NCI-H1105 treated with DMSO at 0.1 percent for 48 hours (cell line): ENCODE results near the gene ACCS.

Experiments used
- DNase-seq: peaks from one replicate; lab custom pipeline; 2025; lab: John Stamatoyannopoulos, UW

The ACCS gene, protein sequence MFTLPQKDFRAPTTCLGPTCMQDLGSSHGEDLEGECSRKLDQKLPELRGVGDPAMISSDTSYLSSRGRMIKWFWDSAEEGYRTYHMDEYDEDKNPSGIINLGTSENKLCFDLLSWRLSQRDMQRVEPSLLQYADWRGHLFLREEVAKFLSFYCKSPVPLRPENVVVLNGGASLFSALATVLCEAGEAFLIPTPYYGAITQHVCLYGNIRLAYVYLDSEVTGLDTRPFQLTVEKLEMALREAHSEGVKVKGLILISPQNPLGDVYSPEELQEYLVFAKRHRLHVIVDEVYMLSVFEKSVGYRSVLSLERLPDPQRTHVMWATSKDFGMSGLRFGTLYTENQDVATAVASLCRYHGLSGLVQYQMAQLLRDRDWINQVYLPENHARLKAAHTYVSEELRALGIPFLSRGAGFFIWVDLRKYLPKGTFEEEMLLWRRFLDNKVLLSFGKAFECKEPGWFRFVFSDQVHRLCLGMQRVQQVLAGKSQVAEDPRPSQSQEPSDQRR

DNA sequence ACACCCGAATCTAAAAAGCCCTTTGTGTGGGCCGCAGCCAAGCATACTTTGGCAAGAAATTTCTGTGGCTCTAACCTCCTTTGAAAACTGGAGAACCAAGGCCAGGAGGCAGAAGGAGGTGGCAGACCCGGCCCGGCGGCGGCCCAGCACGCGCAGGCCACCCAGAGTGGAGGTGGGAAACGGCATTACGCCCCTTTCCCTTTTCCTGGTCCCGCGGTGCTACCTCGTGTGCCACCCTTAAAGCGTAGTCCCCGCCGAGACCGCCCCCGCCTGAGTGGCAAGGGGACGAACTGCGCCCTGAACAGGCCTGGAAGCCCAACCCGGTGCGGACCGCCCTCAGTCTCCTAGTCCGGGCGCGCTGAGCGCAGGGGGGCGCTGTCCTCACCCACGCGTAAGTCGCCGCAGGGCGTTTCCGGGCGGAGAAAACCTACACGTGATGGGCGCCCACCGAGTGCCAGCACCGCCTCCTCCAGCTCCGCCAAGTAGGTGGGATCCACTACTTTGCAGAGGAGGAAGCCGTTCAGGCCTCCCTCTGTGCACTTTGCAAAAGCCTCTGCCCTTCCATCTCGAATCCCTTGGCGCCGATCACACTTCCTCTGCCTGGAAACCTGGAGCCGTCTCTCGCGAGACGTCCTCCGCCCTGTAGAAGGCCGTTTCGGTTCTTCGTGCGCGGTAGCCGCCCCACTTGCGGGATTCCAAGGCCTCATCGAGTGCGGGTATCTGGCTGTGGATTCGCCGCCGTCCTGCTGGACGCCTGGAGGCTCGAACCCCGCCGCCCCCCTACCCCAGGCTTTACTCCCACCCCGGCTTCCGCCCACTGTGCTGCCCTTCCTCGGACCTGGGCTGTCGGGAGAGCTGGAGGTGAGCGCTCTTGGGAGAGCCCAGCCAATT lies at the start of gene ACCS:
TSS of gene ACCS (plus strand) at position 430 of the 891 bp plus-strand sequence. CDS start 1,358 bp downstream, outside the sequence.
- peak; percentile 93 for DNase-seq

DNA sequence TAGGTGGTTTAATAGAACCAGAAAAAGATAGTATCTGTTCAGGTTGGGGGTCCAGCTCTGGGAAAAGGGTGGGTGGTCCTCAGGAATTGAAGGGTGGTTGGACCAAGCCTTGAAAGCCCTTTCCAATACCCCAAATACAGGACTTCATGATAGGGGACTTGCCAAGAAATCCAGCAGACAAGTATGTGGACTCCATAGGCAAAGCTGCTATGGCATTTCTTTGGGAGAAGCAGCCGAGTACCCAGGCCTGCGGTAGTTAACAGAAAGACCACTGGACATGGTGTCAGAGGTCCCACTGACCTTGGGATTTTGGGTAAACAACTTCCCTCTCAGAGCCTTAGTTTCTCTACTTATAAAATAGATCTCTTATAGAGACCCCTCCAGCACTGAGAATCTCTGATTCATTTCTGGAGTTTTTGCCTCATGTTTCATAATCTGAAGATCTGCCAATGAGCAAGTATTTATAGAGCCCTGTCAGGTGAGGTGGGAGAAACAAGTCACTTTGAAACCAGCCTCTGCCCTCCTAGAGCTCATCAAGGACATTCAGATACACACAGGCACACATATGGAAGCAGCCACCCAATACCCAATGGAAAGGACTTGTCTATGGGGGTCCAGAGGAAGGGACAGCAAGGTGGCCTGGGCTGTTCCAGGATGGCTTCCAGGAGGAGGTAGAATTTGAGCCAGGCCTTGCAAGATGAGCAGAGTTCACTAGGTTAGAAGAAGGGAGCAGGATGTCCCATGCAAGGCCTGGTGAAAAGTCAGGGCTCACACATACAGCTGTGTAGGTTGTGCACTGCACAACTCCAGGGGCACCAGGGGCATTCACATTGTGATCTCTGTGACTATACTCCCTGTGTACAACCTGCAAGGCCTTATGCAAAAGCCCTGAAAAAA lies 49.3 kb upstream of the ACCS start:
- no peak for DNase-seq

DNA sequence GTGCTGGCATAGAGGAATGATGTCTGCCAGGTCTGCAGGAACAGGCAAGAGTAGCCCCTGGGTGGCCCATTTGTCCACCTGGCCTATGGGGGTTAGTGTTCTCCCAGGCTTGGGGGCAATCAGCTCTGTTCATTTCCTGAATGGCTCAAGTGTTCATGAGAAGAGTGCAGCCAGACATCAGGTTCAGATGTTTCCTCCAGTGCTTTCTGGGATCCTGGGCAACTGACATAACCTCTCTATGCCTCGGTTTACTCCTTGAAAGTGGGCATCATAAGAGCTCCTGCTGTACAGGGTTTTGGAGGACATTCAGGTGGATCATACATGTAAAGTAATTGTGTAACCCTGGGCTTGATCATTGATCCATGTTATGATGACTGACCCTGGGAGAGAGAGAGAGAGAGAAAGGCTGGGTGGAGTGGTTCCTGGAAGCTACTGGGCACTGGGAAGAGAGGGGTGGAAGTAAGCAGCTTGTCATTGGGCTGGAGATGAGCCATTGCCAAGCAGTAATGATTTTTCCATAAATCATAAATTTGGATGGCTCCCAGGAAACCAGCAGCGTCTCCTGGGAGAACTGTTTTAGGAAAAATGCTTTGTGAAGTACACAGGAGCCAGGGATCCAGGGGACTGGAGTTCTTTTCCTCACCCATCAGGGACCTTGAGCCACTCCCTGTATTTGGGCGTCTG lies 48.5 kb upstream of the ACCS start:
- peak; percentile 72 for DNase-seq

DNA sequence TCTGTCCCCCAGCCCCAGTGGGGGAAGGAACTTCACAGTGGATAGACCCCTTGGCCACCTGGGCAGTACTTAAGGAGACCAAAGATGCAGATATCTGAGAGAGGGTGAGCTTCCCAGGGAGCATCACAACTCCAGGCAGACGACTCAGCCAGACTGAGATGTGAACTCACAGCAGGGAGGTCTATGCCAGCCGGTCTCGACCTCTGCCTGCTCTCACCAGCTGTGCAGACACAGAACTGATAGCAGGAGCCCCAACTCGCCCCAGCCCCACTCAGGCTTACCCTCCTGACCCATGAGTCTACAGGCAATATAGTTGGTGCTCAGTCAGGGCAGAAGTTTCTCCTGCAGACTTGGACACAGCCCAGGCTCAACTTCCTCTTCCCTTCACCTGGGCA lies 47.9 kb upstream of the ACCS start:
- peak; percentile 27 for DNase-seq

DNA sequence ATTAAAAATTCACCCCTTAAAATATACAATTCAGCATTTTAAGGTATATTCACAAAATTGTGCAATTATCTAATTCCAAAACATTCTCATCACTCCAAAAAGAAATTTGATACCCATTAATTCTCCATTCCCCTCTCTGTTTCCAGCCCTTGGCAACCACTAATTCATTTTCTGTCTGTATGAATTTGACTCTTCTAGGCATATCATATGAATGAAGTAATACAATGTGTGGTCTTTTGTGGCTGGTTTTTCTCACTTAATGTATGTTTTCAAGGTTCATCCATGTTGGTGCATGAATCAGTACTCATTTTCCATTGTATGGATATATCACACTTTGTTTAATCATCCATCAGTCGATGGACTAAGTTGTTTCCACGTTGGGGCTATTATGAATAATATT lies 47.2 kb upstream of the ACCS start:
- no peak for DNase-seq

DNA sequence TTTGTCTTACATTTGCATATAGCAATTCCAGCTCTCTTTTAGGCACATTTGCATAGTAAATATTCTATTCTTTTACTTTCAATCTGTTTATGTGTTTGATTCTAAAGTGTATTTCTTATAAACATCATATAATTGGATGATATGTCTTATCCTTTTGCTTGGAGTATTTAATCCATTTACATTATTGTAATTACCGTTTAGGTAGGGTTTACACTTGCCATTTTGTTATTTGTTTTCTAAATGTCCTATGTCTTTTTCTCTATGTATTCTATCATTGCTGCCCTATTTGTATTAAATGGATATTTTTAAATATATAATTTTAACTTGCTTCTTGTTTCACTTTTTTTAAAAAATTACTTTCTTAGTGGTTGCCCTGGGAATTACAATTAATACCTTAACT lies 41.1 kb upstream of the ACCS start:
- no peak for DNase-seq

DNA sequence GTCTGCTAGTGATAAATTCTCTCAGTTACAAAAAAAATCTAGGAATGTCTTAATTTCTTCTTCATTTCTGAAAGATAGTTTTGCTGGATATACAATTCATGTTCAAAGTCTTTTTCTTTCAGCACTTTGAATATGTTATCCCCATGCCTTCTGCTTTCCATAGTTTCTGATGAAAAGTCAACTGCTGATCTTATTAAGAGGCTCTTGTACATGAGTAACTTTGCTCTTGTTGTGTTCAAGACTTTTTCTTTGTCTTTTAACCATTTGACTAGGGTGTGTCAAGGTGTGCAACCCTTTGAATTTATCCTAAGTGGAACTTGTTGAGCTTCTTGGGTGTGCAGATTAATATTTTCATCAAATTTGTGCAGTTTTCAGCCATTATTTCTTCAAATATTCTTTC lies 40.3 kb upstream of the ACCS start:
- no peak for DNase-seq

DNA sequence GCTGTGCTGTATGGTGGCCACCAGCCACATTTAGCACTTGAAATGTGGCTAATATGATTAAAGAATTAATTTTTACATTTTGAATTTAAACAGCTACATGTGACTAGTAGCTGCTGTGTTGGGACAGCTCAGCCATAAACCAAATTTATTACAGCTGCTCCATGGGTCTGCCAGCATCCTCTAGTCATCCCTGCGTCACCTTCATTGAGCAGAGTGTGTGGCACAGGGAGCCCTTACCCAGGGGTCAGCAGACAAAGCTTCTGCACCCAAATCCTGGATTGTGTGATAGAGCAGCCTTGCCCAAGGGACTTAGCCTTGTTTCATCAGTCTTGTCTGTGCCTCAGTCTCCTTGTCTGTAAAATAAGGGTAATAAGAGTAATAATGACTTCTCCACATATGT lies 37.7 kb upstream of the ACCS start:
- no peak for DNase-seq

DNA sequence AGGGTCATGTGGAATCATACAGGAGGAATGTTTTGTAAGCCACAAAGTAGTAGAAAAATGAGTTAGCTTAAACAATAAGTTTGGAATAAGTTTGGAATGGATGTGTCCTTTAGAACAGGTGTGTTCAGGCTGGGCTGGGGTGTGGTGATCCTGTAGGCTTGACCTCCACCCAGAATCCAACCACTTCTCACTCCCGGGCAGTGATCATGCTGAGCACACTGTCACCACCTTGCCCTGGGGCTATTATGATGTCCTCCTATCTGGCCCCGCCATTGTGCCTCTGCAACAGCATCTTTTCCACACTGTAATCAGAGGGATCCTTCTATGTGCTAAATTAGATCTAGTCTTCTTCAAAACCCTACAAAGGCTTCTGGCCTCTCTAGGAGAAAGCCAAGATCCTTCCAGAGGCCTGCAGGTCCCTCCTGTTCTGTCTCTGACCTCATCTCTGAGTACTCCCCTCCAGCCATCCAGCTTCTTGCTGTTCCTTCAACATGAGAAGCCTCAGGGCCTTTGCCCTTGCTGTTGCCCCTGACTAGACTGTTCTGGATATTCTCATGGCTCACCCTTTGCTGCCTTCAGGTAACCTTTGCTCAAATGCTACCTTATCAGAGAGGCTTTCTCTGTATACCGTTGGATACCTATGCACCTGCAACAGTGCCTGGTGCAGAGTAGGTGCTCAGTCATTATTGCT lies 37.1 kb upstream of the ACCS start:
- DNase-seq: no peak

DNA sequence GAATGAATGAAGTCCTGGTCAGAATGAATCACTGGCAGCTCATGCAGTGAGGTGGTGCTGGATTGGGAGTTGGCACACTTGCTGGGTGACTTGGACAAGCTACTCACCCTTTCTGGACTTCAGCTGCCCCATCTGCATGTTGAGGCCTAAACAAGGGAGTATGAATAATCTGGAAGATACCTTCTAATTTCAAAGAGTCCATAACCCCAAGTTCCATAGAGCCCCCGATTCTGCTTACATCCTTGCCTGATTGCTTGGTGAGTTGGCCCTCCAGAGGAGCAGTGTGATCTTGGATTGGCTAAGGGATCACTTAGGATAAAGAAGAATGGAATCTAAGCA lies 36.6 kb upstream of the ACCS start:
- no peak for DNase-seq

DNA sequence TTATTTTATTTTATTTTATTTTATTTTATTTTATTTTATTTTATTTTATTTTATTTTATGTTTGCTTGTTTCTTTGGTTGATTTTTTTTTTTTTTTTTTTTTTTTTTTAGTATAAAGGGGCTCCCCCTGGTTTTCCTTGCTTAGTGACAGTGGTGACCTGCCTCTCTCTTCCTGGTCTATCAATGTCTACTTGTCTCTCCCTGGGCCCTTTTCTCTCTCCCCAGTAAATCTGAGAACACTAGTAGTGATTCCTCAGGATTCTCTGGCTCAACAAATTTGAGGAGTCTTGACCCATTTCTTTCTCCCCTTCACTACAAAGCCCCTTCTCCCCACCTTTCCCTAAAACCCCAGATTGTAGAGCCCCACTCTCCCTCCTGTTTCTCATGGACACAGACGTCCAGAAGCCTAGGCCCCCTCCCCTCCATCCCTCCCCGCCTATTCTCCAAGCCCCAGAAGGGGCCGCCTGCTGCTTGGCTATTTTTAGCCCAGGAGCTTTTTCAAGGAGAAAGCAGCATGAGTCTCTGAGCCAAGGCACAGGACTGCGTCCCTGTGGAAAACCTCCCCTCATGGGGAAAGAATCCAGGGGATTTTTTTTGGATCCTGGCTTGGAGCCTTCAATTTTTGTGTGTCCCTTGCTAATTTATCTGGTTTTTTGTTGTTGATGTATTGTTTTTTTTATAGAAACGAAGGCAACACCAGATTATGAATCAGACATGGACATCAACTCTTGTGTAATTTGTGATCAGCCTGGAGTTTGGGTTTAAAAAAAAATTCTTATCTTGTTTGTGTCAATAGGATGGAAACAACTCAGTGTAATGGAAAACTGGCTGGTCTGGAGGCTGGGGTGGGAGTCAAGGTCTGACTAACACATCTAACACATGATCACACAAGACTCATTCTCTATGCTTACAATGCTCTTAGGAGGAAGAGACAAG lies 35.8 kb upstream of the ACCS start:
- no peak for DNase-seq

DNA sequence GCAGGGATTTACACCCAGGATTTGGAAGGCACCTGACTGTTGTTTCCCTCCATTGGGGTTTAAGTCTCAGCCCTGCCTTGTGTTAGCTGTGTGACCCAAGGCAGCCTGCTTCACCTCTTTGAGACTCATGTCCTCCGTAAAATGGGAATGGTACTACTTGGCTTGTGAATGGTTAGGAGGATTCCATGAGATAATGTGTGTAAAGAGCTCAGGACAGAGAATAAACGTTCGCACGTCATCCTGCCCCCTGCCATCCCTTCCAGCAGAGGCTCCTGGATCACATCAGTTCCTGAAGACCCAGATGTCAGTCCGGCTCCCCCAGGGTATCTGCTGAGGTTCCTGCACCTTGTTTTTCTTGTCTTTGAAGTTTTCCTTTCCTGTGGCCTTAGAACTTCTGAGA lies 35.1 kb upstream of the ACCS start:
- DNase-seq: no peak

DNA sequence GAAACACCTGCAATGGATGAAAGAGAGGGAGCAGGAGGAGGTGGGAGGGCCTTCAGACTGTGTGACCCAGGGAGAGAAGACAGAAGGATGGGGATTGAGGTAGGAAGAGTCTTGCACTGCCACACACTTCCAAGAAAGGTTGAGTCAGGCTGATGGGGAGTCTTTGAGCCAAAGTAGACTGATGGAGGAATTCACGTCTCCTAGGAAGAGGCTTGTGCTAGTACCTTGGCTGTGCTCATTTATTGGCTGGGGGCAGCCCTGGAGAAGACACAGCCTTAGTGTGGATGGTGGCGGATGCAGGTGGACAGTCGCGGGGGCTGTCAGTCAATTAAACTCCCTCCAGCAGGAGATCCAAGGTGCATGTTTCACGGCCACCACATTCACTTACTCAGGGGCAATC lies 34.5 kb upstream of the ACCS start:
- DNase-seq: no peak

DNA sequence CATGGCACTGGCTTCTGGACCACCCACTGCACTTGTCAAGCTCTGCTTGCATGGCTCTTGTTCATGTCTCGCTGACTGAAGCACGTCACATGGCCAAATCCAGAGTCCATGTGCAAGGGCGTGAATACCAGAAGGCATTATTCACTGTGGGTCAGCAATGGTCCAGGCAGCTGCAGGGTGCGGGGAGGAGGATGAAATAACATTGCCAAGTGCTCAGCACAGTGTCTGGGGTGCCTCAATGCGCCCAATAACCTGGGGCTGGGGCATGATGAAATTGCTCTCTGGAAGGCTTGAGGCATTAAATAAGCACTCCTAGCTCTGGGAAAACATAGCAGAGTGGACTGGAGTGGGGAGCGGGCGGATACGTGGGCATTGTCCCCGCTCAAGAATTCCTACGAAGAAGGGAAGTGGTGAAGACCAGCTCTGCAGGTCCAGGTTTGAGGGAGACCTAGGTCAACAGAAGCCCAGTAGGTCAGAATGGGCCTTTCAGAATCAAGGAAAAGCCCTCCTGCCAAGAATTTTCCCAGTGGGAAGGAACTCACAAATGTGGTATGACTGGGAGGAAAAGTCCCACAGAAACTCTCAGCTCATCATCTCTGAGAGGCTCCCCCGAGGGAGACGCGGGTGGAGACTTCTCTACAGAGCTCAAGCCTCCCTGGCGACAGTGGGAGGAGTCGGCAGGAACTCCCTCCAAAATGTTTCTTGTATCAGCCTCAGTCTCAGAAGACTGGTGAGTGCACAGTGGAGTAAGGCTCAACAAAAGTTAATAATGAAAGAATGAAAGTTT lies 33.6 kb upstream of the ACCS start:
- DNase-seq: no peak

DNA sequence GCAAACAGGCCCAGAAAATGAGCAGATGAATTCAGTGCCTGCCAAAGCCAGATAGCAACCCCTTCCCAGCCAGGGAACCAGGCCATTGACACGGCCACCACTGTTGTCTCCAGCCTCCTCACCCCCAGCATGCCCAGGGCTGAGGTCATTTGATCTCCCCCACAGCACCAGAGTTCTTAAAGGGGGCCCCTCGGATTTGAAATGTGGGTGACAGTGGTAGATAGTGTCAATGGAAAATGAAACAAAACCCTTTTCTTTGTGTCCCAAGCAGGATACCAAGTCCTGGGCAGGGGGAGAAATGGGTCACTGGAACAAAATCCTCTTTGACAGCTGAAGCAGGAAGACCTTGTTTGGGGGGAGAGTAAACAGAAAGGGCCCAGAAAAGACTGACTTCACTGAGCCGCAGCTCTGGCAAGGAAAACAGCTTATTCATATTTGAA lies 32.6 kb upstream of the ACCS start:
- DNase-seq: no peak

DNA sequence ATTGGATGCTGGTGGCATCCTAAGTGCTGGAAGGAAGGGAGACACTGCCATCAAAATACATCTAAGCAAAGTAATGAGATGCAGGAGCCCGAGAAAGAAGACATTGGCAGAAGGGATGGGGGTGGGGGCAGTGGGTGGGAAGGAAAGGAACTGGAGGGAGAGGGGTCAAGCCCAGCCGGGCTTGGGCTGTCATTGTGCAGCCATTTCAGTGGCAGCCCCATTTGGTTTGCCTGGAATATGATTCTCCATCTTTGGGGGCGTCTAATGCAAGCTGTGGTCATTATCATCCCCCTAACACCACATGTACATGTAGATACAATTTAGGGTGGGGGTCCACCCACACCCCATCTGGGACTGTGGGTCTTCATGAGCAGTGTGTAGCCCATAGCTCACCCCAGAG lies 32.2 kb upstream of the ACCS start:
- no peak for DNase-seq

DNA sequence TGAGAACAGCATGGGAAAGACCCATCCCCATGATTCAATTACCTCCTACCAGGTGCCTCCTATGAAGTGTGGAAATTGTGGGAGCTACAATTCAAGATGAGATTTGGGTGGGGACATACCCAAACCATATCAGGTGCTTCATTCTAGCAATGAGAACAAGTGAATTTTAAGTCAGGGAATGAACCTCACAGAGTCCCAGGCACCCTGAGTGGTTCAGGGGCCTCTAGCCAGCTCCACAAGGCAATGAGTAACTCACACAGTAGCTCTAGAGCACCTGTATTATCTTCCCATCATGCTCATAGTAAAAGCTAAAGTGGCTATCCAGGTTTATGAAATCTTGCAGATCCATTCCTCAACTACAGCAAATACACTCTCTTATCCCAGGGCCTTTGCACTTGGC lies 31.4 kb upstream of the ACCS start:
- DNase-seq: no peak

DNA sequence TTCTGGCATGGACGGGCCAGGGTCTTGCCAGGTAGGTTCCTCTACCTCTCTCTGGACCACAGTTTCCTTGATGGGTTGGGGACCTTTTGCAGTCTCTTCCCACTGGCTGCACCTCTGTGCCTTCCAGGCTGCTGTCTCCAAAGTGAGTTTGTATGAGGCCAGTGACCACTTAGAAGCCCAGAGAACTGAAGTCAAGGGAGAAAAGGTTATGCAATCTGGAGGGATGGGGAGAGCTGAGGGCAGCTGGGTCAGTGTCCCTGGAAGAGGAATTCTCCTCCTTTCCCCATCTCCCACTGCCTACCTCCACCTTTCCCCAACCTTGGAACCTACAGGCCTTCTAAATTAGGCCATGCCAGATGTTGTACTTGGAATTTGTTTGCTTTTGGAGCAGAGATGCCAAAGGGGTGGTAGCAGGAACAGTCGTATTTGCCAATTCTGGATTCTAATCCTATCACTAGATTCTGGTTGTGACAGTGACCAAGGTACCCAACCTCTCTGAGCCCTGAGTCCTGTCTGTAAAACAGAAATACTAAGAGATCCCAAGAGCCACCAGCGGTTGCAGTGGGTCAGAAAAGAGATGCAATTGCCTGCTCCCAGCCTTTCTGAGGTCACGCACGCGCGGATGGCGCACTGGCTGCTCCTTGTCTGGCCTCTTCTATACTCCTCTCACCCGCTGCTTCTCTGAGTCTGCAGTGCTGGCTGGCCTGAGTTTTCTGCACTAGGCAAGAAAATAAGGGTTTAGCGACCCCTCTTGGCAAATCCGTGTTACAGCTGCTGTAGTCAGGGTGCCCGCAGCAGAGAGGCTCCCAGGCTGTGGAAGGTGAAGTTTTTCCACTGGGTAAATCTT lies 29.0 kb upstream of the ACCS start:
- peak; percentile 18 for DNase-seq
